Kidney capillary endothelial cell (primary cell): ENCODE measurements around the gene NBDY.
"Not testable (repeated sequence)": the region's sequence is repeated elsewhere in the genome, so short reads cannot be mapped to it uniquely, and the experiment has no call there.

Experiments
- DNase-seq: peaks from one replicate; pipeline ENCODE4 v3.0.0-alpha.2; 2018; ENCODE audit warnings: low spot score

The NBDY gene

GRCh38 chrX:56729152-56729850 lies at the start of gene NBDY:
Gene NBDY (plus strand): TSS chrX:56729243. CDS start chrX:56729354, 111 bp downstream.
- no peak for DNase-seq

- not testable (repeated sequence) for DNase-seq
Measured at GRCh38 chrX:56704530-56704929, 24.5 kb upstream of the NBDY start.

- DNase-seq, result no peak
Measured at GRCh38 chrX:56726605-56727004, 2.4 kb upstream of the NBDY start.

- DNase-seq, result no peak
Measured at GRCh38 chrX:56727531-56727930, 1.5 kb upstream of the NBDY start.

GRCh38 chrX:56728321-56728720 lies 722 bp upstream of the NBDY start:
- DNase-seq, result no peak

- no peak for DNase-seq
Measured at GRCh38 chrX:56728752-56729151, 291 bp upstream of the NBDY start.

- peak; percentile 44 for DNase-seq
Measured at GRCh38 chrX:56733459-56734046, 4.5 kb downstream of the NBDY start.

- no peak for DNase-seq
Measured at GRCh38 chrX:56736219-56736618, 7.2 kb downstream of the NBDY start.

- DNase-seq, result no peak
Measured at GRCh38 chrX:56738670-56739069, 9.6 kb downstream of the NBDY start.

GRCh38 chrX:56744996-56745395 lies 16.0 kb downstream of the NBDY start:
- no peak for DNase-seq

GRCh38 chrX:56746996-56747395 lies 18.0 kb downstream of the NBDY start:
- no peak for DNase-seq

- DNase-seq, result no peak
Measured at GRCh38 chrX:56751071-56751470, 22.0 kb downstream of the NBDY start.

- DNase-seq, result no peak
Measured at GRCh38 chrX:56757327-56757726, 28.3 kb downstream of the NBDY start.

GRCh38 chrX:56758456-56758855 lies 29.4 kb downstream of the NBDY start:
- DNase-seq, result no peak

GRCh38 chrX:56759736-56760409 lies 30.8 kb downstream of the NBDY start:
- DNase-seq, result no peak

- not testable (repeated sequence) for DNase-seq
Measured at GRCh38 chrX:56760410-56761124, 31.5 kb downstream of the NBDY start.

GRCh38 chrX:56761167-56761566 lies 32.1 kb downstream of the NBDY start:
- DNase-seq, result no peak

- DNase-seq, result no peak
Measured at GRCh38 chrX:56762220-56762619, 33.2 kb downstream of the NBDY start.

- no peak for DNase-seq
Measured at GRCh38 chrX:56762707-56763555, 33.9 kb downstream of the NBDY start.

GRCh38 chrX:56763556-56764152 lies 34.6 kb downstream of the NBDY start:
- DNase-seq, result peak; percentile 46
